Keratinocyte (primary cell): ENCODE data around the gene DUSP16. TPM values are rescaled to one million over a fixed set of nuclear protein-coding genes. Genes with fewer than 3 reads are reported as not detected.

Source experiments
- DNase-seq: peaks from one replicate; pipeline ENCODE4 v3.0.0-alpha.2; 2011; ENCODE audit warnings: low read depth, missing footprints, low spot score
- FAIRE-seq: peaks from 2 replicates; lab custom pipeline; 2011; peaks lifted over from hg19 to GRCh38; lab: Jason Lieb, UNC
- H2AFZ ChIP-seq: 2 replicates; pipeline ENCODE4 v1.6.0; 2012; ENCODE audit warnings: low read length, control low read depth, inconsistent platforms; ENCODE audit not compliant: control insufficient read depth
- H3K27ac ChIP-seq: 2 replicates; pipeline ENCODE4 v1.5.1; 2011; ENCODE audit warnings: low read length; ENCODE audit not compliant: control insufficient read depth, insufficient read depth
- H3K27me3 ChIP-seq: 3 replicates; pipeline ENCODE4 v1.6.0; 2011; ENCODE audit warnings: low read length; ENCODE audit not compliant: control insufficient read depth, insufficient read depth; ENCODE audit errors: extremely low read depth
- H3K36me3 ChIP-seq, 2 experiments: 2 replicates in 1 of 2; 3 replicates in 1 of 2; pipeline ENCODE4 v1.5.1; 2011; ENCODE audit warnings: low read length in 2 of 2, mild to moderate bottlenecking in 1 of 2; ENCODE audit not compliant: control insufficient read depth in 2 of 2, insufficient read depth in 2 of 2; ENCODE audit errors: extremely low read depth in 1 of 2
- H3K4me1 ChIP-seq: 3 replicates; pipeline ENCODE4 v1.5.1; 2011; ENCODE audit warnings: low read length; ENCODE audit not compliant: control insufficient read depth, insufficient read depth; ENCODE audit errors: extremely low read depth
- H3K4me2 ChIP-seq: 3 replicates; pipeline ENCODE4 v1.6.0; 2011; ENCODE audit warnings: low read depth, low read length; ENCODE audit not compliant: control insufficient read depth, insufficient read depth; ENCODE audit errors: extremely low read depth
- H3K4me3 ChIP-seq, 3 experiments: fragments of 200-600 bp in 1 of 3; sonication (generic) in 1 of 3; 2 replicates in 2 of 3; 3 replicates in 1 of 3; pipeline ENCODE4 v1.5.1; 2011 to 2016; ENCODE audit warnings: low read length in 3 of 3, mild to moderate bottlenecking in 3 of 3, control low read depth in 2 of 3, inconsistent platforms in 1 of 3, low read depth in 1 of 3, mixed read lengths in 1 of 3, mixed run types in 1 of 3, moderate library complexity in 1 of 3; ENCODE audit not compliant: control insufficient read depth in 2 of 3, insufficient read depth in 2 of 3; ENCODE audit errors: extremely low read depth in 1 of 3
- H3K79me2 ChIP-seq: 2 replicates; pipeline ENCODE4 v1.6.0; 2012; ENCODE audit warnings: low read length; ENCODE audit not compliant: control insufficient read depth, insufficient read depth
- H3K9ac ChIP-seq: 3 replicates; pipeline ENCODE4 v1.6.0; 2011; ENCODE audit warnings: low read length; ENCODE audit not compliant: control insufficient read depth, insufficient read depth; ENCODE audit errors: extremely low read depth
- H3K9me1 ChIP-seq: 3 replicates; pipeline ENCODE4 v1.6.0; 2011; ENCODE audit warnings: low read length; ENCODE audit not compliant: control insufficient read depth, insufficient read depth; ENCODE audit errors: extremely low read depth
- H3K9me3 ChIP-seq: 2 replicates; pipeline ENCODE4 v1.5.1; 2012; ENCODE audit warnings: low read depth, low read length; ENCODE audit not compliant: control insufficient read depth
- H4K20me1 ChIP-seq: 3 replicates; pipeline ENCODE4 v1.6.0; 2011; ENCODE audit warnings: low read length; ENCODE audit not compliant: control insufficient read depth, insufficient read depth; ENCODE audit errors: extremely low read depth
- EZH2 ChIP-seq: IDR thresholded peaks from one replicate; pipeline ENCODE4 v1.6.1; 2012; ENCODE audit warnings: inconsistent platforms, mild to moderate bottlenecking, low read length, moderate library complexity
- dilution Hi-C: fragments of 300-500 bp; cut with MboI; formaldehyde crosslinking; loops from one replicate; pipeline ENCODE4 v1.7.0; 2020; ENCODE audit warnings: low sequenced_read_pairs; ENCODE audit not compliant: extremely low pct_ligation_motif_present
- polyA plus RNA-seq, 5 experiments: library from polyadenylated mRNA; depleted of rRNA in 3 of 5; stranded (reverse) in 3 of 5; stranded (forward) in 1 of 5; unstranded in 1 of 5; fragments of >200 nt; gene quantifications; 1 replicate in 1 of 5; 2 replicates in 3 of 5; 3 replicates in 1 of 5; pipeline versions ENCODE4 v1.2.1 to v1.2.3, GENCODE V29; 2011 to 2012; ENCODE audit warnings: missing spikeins in 2 of 5, low read depth in 1 of 5, low replicate concordance in 1 of 5
- TF ChIP-seq, protein P1 (sequence below), 3 experiments: IDR thresholded peaks in 1 of 3; conservative IDR thresholded peaks in 1 of 3; optimal IDR thresholded peaks in 1 of 3; 2 replicates in 2 of 3; 3 replicates in 1 of 3; pipeline versions ENCODE3 to v1.5.1; 2011; ENCODE audit warnings: low read length in 3 of 3, mild to moderate bottlenecking in 3 of 3, moderate library complexity in 2 of 3, control low read depth in 1 of 3, inconsistent platforms in 1 of 3; ENCODE audit not compliant: insufficient read depth in 2 of 3; ENCODE audit errors: extremely low read depth in 1 of 3

Gene DUSP16
- polyA plus RNA-seq, 1 donor (not counting 4 experiments of a cell fraction or from before 2014, with no cell fraction given) = 9.3 TPM

DNA sequence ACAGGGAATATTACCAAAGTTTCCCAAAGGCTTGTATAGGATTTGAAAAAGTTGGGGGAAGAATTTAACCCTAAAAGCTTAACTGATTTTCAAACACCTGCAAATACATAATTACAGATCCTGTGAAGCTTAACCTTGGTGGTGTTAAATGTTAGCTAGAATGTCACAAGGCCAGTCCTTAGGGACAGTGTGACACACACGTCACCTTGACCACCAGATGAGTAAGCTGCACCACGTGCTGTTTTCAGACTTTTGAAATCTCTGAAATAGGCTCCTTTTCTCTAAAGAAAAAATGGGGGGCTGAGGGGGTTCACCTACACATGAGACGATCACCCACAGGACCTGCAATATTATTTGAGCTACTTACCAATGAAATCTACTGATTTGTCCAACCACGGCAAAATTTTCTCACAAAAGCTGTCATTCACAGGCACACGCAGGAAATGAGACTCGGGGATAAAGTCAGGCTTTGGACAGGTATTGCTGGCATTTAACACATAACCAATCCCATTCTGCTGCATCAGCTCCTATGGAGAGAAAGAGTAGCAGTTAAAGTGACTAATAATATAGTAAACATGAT lies 75.9 kb downstream of the DUSP16 start:
- Histone ChIP-seq H3K36me3 (peaks cover 0 to 8% of the 10 kb centered on the region in 2 experiments), H3K27me3 (no peaks in the 10 kb centered on the region), H3K79me2 (no peaks in the 10 kb centered on the region), H3K27ac (no peak overlapping the region), H3K4me2 (no peak overlapping the region), H3K4me3 (no peak overlapping the region), H3K9ac (no peak overlapping the region), H4K20me1 (no peaks in the 10 kb centered on the region), H3K9me1 (no peaks in the 10 kb centered on the region), H2AFZ (no peak overlapping the region), H3K9me3 (no peaks in the 10 kb centered on the region), H3K4me1 (no peaks in the 10 kb centered on the region)
- DNase-seq (no peak), FAIRE-seq (no peak)
- dilution Hi-C loops = no loop called here
- TF ChIP-seq, protein P1, sequence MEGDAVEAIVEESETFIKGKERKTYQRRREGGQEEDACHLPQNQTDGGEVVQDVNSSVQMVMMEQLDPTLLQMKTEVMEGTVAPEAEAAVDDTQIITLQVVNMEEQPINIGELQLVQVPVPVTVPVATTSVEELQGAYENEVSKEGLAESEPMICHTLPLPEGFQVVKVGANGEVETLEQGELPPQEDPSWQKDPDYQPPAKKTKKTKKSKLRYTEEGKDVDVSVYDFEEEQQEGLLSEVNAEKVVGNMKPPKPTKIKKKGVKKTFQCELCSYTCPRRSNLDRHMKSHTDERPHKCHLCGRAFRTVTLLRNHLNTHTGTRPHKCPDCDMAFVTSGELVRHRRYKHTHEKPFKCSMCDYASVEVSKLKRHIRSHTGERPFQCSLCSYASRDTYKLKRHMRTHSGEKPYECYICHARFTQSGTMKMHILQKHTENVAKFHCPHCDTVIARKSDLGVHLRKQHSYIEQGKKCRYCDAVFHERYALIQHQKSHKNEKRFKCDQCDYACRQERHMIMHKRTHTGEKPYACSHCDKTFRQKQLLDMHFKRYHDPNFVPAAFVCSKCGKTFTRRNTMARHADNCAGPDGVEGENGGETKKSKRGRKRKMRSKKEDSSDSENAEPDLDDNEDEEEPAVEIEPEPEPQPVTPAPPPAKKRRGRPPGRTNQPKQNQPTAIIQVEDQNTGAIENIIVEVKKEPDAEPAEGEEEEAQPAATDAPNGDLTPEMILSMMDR (optimal IDR thresholded peaks at IDR 0.05 in 1 of 3, IDR thresholded peaks at IDR 0.05 in 1 of 3, conservative IDR thresholded peaks at IDR 0.05 in 1 of 3; ENCODE audit: extremely low read depth in 1 of 3, insufficient read depth in 2 of 3, low read length in 3 of 3) = no peak
- TF ChIP-seq EZH2 = no peak

GRCh38 chr12:12483438-12483837 lies 79.2 kb downstream of the DUSP16 start:
- TF ChIP-seq, protein P1 (optimal IDR thresholded peaks at IDR 0.05 in 1 of 3, IDR thresholded peaks at IDR 0.05 in 1 of 3, conservative IDR thresholded peaks at IDR 0.05 in 1 of 3; ENCODE audit: extremely low read depth in 1 of 3, insufficient read depth in 2 of 3, low read length in 3 of 3) = no peak
- no peak for TF ChIP-seq EZH2
- Histone ChIP-seq H3K27ac (no peak overlapping the region), H3K4me1 (no peaks in the 10 kb centered on the region), H3K79me2 (no peaks in the 10 kb centered on the region), H3K27me3 (no peaks in the 10 kb centered on the region), H2AFZ (no peak overlapping the region), H3K4me2 (no peak overlapping the region), H3K9me1 (no peaks in the 10 kb centered on the region), H3K9me3 (no peaks in the 10 kb centered on the region), H3K4me3 (no peak overlapping the region), H3K36me3 (peaks cover 0 to 12% of the 10 kb centered on the region in 2 experiments), H4K20me1 (no peaks in the 10 kb centered on the region), H3K9ac (no peak overlapping the region)
- FAIRE-seq (no peak), DNase-seq (no peak)
- dilution Hi-C loops = no loop called here
